Activated CD8-positive, alpha-beta memory T cell treated with anti-CD3 and anti-CD28 coated beads, Interleukin-2, amount 50 U/mL, for 1 hour (primary cell): Measurements from ENCODE around the gene PSKH1.
"Not testable (repeated sequence)": the region's sequence is repeated elsewhere in the genome, so short reads cannot be mapped to it uniquely, and the experiment has no call there.

Experiments
- DNase-seq: peaks from one replicate; pipeline ENCODE4 v3.0.0-alpha.2; 2020; ENCODE audit errors: extremely low read depth

PSKH1 gene

DNA sequence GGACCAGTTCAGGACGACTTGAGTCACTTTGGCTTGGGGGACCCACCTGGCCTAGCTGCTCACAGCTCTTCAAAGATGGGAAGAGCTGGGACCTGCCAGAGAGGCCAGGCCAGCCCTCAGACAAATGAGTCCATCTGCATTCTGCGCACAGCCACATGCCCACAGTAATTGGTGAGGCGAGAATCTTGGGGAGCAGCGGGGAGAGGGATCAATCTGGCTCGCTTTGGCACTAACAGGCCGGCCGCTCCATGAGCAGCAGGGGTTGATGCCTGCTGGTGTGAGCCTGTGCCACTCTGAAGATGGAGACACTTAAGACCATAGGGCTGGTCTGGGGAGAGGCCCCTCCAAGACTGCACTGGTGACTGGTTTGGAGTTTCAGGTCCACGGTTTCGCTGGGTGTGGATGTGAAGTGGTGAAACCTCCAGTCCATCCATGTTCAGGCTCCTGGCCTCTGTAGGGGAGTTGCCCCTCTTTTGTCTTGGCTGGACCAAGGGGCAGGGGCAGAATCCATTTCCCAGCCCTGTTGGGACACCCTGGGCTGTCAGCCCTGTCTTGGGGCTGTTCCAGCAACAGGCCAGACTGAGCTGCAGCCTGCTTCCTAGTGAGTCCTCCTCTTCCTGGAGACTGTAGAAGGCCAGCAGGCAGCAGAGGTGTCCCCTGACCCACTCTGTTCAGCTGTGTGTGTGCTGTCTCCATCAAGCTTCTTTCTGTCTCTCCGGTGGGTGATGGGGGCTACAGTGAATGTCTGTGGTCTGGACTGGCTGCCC lies 31.3 kb downstream of the PSKH1 start:
- DNase-seq, result no peak

- DNase-seq, result no peak
These were observed 33.2 kb downstream of the PSKH1 start for GRCh38 chr16:67926181-67926750.

DNA sequence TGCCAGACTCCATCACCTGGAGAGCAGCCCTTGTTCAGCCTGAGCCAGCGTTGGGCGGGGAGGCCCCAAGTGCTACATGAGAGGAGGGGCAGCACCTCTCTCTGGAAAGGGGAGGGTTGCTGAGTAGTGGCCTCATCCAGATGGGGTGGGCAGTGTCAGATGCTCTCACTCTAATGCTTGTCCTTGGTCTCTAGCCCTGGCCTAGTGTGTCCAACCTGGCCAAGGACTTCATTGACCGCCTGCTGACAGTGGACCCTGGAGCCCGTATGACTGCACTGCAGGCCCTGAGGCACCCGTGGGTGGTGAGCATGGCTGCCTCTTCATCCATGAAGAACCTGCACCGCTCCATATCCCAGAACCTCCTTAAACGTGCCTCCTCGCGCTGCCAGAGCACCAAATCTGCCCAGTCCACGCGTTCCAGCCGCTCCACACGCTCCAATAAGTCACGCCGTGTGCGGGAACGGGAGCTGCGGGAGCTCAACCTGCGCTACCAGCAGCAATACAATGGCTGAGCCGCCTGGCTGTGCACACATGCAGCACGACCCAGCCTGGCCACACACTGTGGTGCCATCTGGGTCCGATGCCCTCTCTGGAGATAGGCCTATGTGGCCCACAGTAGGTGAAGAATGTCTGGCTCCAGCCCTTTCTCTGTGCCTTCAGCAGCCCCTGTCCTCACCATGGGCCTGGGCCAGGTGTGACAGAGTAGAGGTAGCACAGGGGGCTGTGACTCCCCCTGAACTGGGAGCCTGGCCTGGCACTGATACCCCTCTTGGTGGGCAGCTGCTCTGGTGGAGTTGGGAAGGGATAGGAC lies 34.3 kb downstream of the PSKH1 start:
- no peak for DNase-seq

DNA sequence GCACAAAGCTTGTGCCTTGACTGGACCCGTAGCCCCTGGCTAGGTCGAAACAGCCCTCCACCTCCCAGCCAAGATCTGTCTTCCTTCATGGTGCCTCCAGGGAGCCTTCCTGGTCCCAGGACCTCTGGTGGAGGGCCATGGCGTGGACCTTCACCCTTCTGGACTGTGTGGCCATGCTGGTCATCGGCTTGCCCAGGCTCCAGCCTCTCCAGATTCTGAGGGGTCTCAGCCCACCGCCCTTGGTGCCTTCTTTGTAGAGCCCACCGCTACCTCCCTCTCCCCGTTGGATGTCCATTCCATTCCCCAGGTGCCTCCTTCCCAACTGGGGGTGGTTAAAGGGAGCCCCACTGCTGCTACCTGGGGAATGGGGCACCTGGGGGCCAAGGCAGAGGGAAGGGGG lies 35.1 kb downstream of the PSKH1 start:
- no peak for DNase-seq

GRCh38 chr16:67928561-67929364 lies 35.7 kb downstream of the PSKH1 start:
- DNase-seq, result peak; percentile 26

DNA sequence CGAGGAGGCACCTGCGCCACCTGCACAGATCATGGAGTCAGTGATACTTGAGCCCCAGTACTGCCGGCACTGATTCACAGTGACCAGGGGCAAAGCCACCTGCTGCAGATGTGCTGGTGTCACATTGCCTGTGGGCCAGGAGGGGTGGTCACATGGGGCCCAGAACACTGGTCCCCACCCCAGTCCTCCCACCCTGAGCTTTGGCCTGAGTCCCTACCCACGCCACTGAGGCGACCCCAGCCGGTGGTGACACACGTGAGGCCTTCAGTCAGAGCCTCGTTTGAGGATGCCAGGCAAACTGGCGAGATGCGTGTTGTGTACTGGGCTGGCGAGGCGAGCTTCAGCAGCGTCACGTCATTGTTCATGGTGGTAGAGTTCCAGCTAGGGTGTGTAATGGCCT lies 37.1 kb downstream of the PSKH1 start:
- no peak for DNase-seq

GRCh38 chr16:67930678-67931211 lies 37.7 kb downstream of the PSKH1 start:
- DNase-seq, result no peak

DNA sequence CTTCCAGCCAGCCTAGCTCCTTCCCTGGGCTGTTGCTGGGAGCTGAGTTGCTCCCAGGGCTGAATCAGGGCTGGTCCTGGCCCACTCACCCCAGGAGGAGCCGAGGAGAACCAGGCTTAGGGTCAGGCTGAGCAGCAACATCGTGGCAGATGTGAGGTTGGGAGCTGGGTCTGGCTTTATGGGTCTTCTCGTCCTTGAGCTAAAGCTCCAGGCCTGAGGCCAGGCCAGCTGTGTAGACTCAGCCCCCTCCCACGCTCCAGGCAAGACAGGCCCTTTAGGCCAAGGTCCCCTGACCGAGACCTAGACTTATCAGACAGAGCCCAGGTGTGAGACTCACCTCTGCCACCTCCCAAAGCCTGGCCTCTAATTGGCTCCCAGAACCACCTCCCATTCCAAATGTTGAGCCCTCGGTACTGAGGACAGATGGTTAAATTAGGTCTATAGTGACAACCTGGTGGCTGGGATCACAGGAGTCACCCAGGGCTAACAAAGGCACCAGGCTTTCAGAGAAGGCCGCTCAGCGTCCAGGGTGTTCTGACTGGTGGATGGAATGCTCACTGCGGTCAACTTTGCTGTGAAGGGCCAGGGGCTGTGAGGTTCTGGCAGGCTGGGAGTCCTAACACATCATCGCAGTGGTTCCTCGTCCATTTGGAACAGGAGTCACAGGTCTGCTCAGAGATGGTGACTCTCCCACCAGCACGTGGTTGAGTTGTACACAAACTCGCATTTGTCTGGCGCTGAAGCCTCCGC lies 38.8 kb downstream of the PSKH1 start, which contains the start of gene CTRL:
Gene CTRL (minus strand): TSS at position 151 of the 750 bp plus-strand sequence. CDS start 10 bp downstream, at position 141.
- no peak for DNase-seq

DNA sequence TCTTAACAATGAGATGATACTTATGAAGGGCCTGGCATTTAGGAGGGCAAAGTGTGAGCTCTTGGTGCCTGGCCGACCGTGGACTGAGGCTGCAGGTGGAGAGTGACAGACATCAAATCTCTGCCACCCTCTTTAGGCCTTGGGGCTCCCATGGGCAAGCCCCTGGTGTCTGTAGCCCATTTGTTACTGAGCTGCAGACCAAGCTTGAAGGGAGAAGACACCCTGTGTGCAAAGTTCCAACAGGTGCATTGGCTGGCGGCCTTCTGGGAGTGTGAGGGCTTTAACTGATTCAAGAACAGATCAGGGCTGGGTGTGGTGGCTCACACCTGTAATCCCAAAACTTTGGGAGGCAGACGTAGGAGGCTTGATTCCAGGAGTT lies 39.4 kb downstream of the PSKH1 start:
- DNase-seq, result no peak

- DNase-seq, result no peak
These were observed 40.8 kb downstream of the PSKH1 start for GRCh38 chr16:67933805-67934204.

DNA sequence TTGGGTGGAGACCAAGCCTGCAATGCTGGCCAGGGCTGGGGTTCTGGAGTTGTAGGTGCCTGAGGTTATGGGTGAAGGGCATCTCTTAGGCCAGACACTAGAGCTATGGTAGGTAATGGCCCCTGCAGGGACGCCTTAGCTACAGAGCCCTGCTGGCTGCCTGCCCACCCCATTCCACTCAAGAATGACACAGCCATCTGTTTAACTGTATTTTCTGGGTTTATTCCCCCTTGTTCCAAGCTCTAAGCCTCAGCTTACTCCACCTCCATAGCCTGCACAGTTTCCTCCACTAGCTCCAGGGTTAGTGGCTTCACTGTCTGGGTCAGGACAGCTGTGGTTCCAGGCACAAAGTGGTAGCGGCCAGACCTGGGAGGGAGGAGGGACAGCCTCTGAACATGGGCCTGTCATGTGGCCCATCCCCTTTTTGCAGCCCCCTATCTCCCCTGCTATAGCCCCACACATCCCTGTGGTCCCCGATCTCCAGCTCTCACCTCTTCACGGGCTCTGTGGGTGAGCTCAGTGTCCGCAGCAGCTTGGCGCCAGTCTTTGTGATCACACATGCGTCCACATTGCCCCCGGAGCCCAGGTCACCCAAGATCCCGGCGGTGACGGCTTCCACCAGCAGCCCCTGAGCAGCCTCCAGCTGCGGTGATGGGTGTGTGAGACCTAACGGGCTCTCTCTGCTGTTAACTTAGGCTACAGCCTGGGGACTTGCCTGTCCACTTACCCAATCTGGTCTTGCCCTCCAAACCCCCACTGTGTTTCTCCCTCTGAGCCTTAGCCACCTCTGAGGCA lies 41.4 kb downstream of the PSKH1 start:
- no peak for DNase-seq

- no peak for DNase-seq
These were observed 42.0 kb downstream of the PSKH1 start for GRCh38 chr16:67935101-67935401.

DNA sequence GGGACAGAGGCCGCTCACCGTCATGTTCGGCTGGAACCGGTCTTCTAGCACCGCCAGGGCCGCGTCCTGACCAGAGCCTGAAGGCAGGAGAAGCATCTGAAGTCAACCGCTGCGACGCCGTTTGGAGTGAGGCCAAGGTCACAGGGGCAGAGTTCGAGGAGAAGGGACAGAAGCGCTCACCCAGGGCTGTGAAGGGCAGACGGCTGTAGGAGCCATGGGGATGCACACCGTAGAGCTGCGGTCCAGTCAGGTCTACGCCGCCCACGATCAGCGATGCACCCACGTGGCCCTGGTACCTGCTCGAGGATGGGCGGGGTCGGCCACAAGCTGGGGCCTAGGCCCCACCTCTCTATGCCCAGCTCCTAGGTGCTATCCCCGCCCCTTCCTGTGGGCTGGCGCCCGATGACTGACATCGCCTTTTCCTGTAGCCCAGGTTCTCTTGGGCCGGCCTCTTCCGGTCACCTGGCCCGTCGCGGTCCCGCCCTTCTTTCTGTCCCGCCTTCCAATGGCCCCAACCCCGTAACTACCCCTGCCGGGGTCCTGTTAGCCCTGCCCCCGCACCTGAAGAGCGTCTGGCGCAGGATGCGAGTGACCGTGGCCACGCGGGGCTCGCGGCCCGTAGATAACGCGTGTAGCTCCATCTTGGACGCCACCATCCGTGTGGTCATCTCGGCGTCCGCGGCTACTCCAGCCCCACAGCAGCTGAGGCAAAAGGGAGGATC lies 42.5 kb downstream of the PSKH1 start:
- DNase-seq, result peak; percentile 87

GRCh38 chr16:67936124-67936879 lies 43.2 kb downstream of the PSKH1 start, which contains the start of gene PSMB10:
TSS of gene PSMB10 (minus strand) at chr16:67936850. CDS start at chr16:67936749, 101 bp downstream.
- DNase-seq, result no peak

- peak; percentile 37 for DNase-seq
These were observed 44.0 kb downstream of the PSKH1 start for GRCh38 chr16:67936880-67937605.

DNA sequence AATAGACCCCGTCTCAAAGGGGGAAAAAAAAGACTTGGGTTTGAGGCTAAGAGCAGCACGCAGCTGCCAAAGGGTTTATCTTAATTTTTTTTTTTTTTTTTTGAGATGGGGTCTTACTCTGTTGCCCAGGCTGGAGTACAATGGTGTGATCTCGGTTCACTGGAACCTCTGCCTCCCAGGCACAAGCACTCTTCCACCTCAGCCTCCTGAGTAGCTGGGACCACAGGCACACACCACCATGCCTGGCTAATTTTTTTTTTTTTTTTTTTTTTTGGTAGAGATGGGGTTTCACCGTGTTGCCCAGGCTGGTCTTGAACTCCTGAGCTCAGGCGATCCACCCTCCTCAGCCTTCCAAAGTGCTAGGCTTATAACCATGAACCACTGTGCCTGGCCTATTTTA lies 44.7 kb downstream of the PSKH1 start:
- DNase-seq, result not testable (repeated sequence)

DNA sequence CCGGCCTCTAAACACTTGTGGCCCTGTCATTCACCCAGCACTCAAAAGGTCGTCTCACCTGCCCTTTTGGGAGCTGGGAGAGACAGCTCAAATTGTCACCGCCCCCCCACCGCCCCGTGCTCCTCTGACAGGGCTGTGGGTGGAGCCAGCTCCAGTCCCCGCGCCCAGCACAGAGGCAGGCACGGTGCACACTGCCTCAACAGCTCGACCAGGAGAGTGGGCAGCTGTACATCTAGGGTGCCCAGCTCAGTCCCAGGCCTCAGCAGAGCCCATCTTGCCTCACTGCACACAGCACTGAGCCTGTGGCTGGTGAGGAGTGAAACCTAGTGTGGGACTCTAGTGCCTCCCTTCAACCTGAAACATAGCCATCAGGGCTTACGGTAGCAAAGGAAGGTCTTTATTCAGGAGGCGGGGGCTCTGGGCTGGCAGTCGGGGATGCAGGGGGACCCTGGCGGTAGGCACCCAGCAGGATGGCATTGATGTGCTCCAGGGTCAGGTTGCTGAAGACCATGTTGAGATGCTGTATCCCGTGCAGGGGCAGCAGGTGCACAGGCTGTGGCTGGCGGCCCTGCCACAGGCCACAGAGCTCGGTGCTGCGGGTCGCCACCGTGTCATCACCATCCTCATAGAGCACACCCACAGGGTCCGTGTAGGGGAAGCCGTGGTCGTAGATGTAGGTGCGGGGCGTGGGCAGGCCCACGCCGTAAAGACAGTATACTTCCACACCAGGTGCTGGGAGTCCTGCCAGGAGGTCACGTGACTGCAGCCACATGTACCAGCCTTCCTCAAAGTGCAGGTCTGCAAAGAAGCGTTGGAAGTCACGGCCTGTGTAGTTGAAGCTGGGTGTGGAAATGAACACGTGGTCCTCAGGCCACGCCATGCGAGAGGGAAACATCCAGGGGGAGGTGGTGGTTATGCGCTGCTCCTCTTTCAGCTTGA lies 46.7 kb downstream of the PSKH1 start:
- no peak for DNase-seq
